GM20000 (cell line): Measurements from ENCODE around the gene CKMT2.
A peak's percentile ranks its signal among the peaks of the same experiment; 100 is the strongest.

ENCODE experiments used
- DNase-seq: peaks from one replicate; pipeline ENCODE4 v3.0.0; 2012; ENCODE audit warnings: low spot score
- TF ChIP-seq, protein P1 (sequence below): IDR thresholded peaks from 2 replicates; pipeline ENCODE4 v1.5.1; 2012; ENCODE audit warnings: mild to moderate bottlenecking, control low read depth; ENCODE audit errors: extremely low read depth, missing control alignments

CKMT2 gene

GRCh38 chr5:81191726-81192372 is 41.3 kb upstream of the CKMT2 start:
- no peak for DNase-seq
- TF ChIP-seq, protein P1, sequence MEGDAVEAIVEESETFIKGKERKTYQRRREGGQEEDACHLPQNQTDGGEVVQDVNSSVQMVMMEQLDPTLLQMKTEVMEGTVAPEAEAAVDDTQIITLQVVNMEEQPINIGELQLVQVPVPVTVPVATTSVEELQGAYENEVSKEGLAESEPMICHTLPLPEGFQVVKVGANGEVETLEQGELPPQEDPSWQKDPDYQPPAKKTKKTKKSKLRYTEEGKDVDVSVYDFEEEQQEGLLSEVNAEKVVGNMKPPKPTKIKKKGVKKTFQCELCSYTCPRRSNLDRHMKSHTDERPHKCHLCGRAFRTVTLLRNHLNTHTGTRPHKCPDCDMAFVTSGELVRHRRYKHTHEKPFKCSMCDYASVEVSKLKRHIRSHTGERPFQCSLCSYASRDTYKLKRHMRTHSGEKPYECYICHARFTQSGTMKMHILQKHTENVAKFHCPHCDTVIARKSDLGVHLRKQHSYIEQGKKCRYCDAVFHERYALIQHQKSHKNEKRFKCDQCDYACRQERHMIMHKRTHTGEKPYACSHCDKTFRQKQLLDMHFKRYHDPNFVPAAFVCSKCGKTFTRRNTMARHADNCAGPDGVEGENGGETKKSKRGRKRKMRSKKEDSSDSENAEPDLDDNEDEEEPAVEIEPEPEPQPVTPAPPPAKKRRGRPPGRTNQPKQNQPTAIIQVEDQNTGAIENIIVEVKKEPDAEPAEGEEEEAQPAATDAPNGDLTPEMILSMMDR, result no peak

GRCh38 chr5:81192373-81192750 is 40.8 kb upstream of the CKMT2 start:
- TF ChIP-seq, protein P1, result no peak
- DNase-seq, result no peak

DNA sequence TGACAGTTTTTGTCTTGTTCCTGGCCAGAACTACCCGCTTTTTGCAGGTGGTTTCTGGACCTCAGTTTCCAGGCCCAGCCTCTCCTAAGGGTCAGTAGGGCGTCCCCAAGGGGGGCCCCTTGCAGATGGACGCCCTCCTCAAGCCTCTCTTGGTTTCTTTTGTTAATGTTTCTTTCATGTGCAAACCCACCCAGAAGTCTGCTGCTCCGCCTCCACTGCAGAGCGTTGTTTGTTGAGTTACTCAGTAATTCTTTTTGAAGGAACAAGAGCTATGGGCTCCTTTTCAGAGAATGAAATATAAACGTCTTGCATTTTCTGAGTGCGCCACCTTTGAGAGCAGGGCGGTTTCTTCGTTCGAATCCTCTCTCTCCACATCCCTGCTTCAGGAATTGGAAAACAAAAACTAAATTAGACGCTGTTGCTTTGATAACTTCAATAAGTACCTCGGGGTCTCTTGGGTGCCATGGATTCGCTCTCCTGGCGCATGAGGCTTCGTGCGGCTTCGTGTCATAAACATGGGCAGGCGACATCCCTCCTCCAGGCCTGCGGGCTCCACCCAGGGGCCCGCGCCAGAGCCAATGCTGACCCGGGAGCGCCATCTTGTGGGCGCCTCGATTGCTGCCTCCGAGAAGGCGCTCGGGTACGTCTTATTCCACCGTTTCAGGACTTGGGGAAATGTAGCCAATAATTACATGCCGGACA is 38.3 kb upstream of the CKMT2 start:
- peak; percentile 91 for DNase-seq
- TF ChIP-seq, protein P1, result peak; percentile 80

DNA sequence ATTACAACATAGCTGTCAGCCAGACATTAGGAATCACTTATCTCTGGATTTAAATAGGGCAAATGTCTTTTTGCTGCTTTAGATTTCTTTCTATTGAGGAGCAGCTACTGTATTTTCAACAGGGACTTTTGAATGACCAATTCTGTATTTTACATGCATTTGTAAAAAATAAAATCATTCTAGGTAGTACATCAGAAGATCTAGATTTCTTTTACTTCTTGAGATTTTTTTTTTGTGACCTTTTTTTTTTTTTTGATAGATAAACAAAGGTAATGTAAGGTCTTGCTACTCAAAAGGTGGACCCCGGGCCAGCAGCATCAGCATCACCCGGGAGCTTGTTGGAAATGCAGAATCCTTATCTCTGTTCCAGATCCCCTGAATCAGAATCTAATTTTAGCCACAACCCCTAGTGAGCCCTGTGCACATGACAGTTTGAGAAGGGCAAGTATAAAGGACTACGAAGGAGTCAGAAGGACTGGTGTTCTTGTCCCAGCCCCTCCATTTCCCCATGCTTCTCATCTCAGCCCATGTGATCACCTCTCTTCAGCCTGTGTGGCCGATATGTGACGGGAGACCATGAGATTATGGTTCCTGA is 37.7 kb upstream of the CKMT2 start:
- TF ChIP-seq, protein P1, result no peak
- DNase-seq, result no peak

- TF ChIP-seq, protein P1, result no peak
- DNase-seq, result no peak
Observed at GRCh38 chr5:81202655-81203054, 30.5 kb upstream of the CKMT2 start.

GRCh38 chr5:81203729-81204128 is 29.4 kb upstream of the CKMT2 start:
- TF ChIP-seq, protein P1, result no peak
- no peak for DNase-seq

- TF ChIP-seq, protein P1, result no peak
- DNase-seq, result no peak
Observed at GRCh38 chr5:81204205-81204604, 28.9 kb upstream of the CKMT2 start.
